Measurements from ENCODE around the gene MYO5A. TPM values are rescaled to one million over a fixed set of nuclear protein-coding genes. Genes with fewer than 3 reads are reported as not detected.

Gene MYO5A
- total RNA-seq, 1 experiment from 2014 or later: 14.5 TPM

DNA sequence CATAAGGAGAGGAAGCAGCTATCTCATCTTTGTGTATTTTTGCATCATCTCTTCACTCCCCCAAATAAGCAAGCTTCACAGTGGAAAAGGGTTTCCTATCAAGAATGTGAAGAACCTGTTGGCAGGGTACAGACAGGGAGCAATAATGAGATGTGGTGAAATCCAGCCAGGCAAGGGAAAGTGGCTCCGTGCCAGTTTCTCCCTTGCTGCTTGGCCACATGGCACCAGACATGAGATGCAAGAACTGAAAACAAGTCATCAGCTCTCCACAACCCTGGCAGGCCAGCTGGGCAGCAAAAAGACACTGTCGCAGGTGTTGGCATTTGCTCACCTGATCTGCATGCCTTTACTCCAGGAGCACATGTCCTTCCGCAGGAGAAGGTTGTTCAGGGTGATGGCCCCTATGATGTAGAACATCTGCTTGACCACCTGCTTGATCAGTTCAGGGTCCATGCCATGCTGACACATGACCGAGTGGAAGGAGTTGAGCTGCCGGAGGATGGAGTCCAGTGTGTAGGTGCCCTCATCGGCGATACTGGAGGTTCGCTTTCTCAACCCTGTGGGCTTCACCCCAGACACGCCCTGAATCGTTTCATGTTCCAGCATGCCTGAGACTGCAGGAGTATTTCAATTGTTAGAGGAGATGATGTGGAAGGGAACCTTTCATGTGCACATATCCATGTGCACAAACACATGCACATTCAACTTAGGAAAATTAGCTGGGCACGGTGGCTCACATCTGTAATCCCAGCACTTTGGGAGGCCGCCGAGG lies 209.8 kb downstream of the MYO5A start:
- Histone ChIP-seq H3K36me3 (no peaks in the 10 kb centered on the region), H3K27me3 (no peaks in the 10 kb centered on the region), H3K4me3 (no peak overlapping the region), H3K9me3 (no peaks in the 10 kb centered on the region)
- no peak for DNase-seq

DNA sequence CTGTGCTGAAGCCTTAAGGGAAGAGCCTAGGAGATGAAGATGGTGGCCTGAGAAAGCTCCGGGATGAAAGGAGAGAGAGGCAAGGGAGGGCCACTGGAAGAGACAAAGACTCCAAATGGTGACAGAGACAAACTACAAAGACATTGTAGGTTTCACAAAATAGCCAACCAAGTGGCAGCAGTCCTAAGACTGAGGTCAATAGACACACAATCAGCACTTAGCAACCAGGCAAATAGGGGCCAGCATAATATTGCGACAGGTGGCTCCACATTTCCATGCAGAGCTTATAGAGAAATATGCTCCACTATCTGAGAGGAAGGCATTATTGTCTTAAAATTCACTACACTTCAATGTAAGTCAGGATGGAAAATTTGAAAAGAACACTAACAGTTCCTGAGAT lies 211.0 kb downstream of the MYO5A start:
- no peaks in the 10 kb centered on the region for H3K36me3 ChIP-seq
- H3K27me3 ChIP-seq: no peaks in the 10 kb centered on the region
- H3K4me3 ChIP-seq: no peak overlapping the region
- no peaks in the 10 kb centered on the region for H3K9me3 ChIP-seq
- no peak for DNase-seq

DNA sequence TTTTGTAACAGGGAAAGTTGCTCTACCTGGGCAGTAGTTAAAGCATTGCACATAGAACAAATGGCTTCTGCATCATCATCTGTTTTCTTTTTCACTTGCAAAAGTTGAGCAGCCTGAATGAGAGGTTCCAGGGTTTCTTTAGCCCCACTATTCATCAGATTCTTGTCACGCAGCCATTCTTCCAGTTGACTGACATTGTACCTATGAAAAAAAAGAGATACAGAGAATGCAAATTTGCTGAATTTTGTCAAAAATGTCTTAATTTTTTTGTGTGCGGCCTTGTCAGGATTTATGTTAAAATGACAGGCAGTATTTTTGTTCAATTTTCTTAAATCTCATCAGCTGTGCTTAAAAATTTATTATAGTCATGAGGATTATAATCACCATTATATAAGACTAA lies 211.7 kb downstream of the MYO5A start:
- no peak for DNase-seq
- no peaks in the 10 kb centered on the region for H3K27me3 ChIP-seq

DNA sequence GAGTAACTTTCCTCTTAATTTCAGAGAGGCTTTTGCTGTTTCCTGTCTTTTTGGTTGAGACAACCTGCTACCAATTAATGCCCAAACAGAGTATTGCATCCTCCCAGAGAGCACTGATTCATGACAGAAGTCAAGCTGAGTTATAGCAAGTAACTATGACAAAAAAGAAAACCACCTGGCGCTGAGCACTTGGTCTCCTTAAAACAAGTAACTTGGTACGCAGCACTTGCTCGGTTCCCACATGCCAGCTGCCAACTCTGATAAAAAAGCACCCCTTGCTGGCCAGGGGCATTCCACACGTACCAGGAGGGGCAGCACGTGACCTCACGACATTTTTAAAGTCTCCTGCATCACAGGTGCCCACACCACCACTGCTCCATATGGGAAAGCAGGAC lies 219.5 kb downstream of the MYO5A start:
- no peaks in the 10 kb centered on the region for H3K27me3 ChIP-seq
- no peaks in the 10 kb centered on the region for H3K9me3 ChIP-seq
- H3K36me3 ChIP-seq: no peaks in the 10 kb centered on the region
- no peak overlapping the region for H3K4me3 ChIP-seq
- DNase-seq: no peak

More for the DNA sequence above, 211.7 kb downstream of the MYO5A start:
- no peaks in the 10 kb centered on the region for H3K9me3 ChIP-seq
- no peaks in the 10 kb centered on the region for H3K36me3 ChIP-seq
- no peak overlapping the region for H3K4me3 ChIP-seq

DNA sequence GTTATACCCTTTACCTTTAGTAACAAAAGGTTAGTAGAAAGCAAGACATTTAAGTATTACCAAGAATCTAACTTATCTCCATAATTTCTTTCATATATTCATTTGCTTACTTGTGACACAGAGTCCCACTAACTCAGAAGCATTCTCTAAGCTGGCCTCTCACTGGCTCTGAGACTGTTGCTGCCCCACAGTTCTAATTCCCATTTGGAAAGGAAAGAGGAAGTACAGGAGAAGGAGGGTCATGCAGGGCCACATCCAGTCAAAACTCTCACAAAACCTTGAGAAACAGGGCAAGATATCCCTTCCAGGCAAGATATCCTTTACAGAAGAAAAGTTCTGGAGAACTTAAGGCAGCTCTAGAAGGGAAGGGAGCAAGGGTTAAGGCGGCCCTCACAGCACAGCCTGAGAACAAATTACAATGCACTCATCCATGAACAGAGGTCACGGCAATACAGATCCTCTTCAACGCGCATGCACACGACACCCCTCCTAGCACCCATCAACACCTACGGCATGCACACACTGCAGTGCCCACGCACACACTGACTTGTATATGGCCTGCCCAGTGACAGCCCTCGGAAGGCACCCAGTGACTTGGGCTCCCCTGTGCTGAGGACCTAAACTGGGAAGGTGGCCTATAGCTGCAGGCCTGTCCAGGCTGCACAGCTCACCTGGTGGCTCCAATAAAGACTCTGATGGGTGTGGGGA lies 220.1 kb downstream of the MYO5A start:
- H3K36me3 ChIP-seq: no peaks in the 10 kb centered on the region
- H3K9me3 ChIP-seq: no peaks in the 10 kb centered on the region
- H3K27me3 ChIP-seq: no peaks in the 10 kb centered on the region
- H3K4me3 ChIP-seq: no peak overlapping the region
- no peak for DNase-seq

DNA sequence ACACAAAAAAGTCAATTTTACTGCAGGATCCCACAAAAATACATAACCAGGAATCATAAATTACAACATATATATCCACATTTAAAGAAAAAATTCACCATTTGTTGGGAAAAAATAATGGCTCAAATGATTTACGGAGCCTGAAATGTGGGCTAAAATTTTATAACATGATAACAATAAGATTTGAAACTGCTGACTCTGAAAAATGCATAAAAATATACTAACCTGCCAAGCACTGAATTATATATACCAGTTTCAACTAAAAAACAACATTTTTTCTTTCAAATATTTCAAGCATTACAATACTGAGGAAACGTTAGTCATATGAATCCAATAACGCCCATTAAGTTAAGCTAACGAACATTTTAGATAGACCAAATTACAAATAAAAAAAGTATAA lies 220.8 kb downstream of the MYO5A start:
- DNase-seq: no peak
- Histone ChIP-seq H3K36me3 (no peaks in the 10 kb centered on the region), H3K27me3 (no peaks in the 10 kb centered on the region), H3K4me3 (no peak overlapping the region), H3K9me3 (no peaks in the 10 kb centered on the region)

DNA sequence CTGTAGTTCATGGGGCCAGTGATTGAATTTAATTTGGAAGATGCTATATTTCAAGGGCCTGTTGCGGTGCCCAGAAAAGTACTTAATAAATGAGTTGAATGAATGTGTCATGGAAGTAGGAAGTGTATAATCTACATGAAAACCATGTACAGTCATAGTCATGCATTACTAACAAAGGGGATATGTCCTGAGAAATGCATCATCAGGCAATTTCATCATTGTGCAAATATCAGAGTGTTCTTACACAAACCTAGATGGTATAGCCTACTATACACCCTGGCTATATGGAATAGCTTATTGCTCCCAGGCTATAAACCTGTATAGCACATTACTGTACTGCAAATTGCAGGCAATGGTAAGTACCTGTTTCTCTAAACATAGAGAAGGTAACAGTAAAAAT lies 222.4 kb downstream of the MYO5A start:
- Histone ChIP-seq H3K9me3 (no peaks in the 10 kb centered on the region), H3K4me3 (no peak overlapping the region), H3K27me3 (no peaks in the 10 kb centered on the region), H3K36me3 (no peaks in the 10 kb centered on the region)
- DNase-seq: no peak

DNA sequence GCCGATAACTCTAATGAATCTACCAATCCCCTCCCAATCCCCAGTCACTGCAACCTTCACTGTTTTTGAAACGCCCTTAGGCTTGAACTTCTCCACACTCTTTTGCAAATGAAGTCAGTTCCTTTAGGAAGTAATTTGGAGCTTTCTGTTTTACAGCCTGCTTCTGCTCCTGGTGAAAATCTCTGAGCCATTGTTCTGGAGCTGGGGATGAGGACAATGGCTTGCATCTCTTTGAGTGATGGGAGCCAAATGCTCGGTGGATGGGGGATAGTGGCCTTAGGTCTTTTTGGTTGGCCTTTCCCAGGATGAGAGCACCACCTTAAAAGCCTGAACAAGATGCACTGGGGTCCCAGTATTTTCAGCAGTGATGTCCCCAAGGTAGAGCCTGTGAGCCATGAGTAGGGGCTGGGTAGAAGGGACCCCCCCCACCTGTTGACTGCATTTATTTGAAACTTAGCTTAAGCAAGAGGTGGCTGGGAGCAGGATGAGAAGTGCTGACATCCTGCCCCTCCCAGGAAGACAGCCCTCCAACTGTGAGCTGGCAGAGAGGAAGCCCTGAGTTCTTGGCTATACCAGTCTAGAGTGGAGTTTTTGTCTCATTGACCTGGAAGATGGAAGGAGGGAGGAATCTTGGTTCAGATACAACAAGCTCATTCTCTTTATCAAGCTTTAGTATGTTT lies 225.4 kb downstream of the MYO5A start:
- Histone ChIP-seq H3K27me3 (no peaks in the 10 kb centered on the region), H3K36me3 (no peaks in the 10 kb centered on the region), H3K9me3 (no peaks in the 10 kb centered on the region), H3K4me3 (no peak overlapping the region)
- DNase-seq: no peak

DNA sequence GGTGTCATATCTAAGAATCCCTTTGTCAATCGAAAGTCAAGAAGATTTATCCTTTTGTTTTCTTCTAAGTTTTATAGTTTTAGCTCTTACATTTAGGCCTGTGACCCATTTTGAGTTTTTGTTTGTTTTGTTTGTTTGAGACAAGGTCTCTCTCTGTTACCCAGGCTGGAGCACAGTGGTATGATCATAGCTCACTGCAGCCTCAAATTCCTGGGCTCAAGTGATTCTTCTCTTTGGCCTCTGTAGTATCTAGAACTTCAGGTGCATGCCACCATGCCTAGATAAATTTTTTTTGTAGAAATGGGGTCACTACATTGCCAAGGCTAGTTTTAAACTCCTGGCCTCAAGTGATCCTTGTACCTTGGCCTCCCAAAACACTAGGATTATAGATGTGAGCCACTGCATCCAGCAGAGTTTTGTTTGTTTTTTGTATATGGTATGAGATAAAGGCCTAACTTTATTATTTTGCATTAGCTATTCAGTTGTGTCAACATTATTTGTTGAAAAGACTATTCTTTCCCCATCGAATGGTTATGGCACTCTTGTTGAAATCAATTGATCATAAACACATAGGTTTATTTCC lies 227.3 kb downstream of the MYO5A start:
- Histone ChIP-seq H3K9me3 (no peaks in the 10 kb centered on the region), H3K4me3 (no peak overlapping the region), H3K27me3 (no peaks in the 10 kb centered on the region; the same call in 1 of the 2 replicates), H3K36me3 (no peaks in the 10 kb centered on the region)
- no peak for DNase-seq

DNA sequence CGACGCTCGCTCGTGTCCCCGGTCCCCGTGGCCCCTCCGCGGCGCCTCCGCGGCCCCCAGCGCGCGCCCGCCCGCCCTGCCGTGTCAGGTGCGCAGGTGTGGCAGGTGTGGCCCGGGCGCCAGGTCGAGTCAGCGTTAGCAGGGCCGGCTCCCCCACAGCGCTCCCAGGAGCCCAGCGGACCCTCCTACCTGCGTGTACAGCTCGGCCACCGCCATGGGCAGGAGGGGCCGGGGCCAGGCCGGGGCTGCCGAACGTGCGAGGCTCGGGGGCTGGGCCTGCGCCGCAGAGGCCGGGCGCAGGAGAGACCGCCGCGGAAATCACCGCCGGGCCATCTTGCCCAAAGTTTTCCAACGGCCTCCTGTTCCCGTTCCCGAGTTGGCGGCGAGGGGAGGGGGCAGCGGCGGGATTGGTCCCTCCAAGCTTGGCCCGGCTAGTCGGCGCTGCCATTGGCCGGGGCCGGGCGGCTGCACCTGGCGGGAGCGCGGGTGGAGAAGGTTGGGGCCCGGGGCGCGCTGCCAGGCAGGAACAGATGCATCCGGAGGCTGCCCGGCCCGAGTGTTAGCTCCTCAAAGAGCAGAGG lies 233.2 kb downstream of the MYO5A start, which contains the start of gene MYO5C:
Gene MYO5C (minus strand): TSS at position 384 of the 581 bp plus-strand sequence. CDS start 168 bp downstream, at position 216.
- no peaks in the 10 kb centered on the region for H3K9me3 ChIP-seq
- H3K27me3 ChIP-seq: peaks cover 23% of the 10 kb centered on the region
- H3K4me3 ChIP-seq: peak within 1 kb of the TSS; percentile 42
- no peaks in the 10 kb centered on the region for H3K36me3 ChIP-seq
- DNase-seq: peak; percentile 59

DNA sequence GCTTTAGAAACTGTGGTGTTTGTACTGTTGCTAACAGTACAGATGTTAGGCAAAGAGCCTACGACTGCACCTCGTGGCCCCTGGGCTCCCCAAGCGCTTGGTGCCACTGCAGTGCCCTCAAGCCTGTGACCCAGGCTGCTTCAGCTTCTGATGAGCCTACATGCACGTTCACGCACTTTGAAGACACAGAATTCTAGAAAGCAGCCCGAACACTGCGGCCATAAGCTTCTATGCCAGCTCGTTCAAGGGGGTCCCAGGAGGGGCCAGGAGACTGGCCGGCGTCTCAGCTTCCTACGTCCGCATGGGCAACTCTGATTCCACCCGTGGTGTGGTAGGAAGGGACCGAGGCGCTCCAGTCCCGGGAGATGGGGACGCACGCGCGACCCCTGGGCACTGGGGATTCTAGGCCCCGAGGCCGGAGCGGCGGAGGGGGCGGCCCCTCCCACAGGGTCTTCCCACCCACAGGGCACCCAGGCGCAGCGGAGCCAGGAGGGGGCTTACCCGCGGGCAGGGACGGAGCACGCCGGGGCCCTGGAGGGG lies 233.7 kb downstream of the MYO5A start:
- H3K9me3 ChIP-seq: no peaks in the 10 kb centered on the region
- H3K36me3 ChIP-seq: no peaks in the 10 kb centered on the region
- no peak for DNase-seq
- no peak overlapping the region for H3K4me3 ChIP-seq
- H3K27me3 ChIP-seq: peaks cover 23% of the 10 kb centered on the region

DNA sequence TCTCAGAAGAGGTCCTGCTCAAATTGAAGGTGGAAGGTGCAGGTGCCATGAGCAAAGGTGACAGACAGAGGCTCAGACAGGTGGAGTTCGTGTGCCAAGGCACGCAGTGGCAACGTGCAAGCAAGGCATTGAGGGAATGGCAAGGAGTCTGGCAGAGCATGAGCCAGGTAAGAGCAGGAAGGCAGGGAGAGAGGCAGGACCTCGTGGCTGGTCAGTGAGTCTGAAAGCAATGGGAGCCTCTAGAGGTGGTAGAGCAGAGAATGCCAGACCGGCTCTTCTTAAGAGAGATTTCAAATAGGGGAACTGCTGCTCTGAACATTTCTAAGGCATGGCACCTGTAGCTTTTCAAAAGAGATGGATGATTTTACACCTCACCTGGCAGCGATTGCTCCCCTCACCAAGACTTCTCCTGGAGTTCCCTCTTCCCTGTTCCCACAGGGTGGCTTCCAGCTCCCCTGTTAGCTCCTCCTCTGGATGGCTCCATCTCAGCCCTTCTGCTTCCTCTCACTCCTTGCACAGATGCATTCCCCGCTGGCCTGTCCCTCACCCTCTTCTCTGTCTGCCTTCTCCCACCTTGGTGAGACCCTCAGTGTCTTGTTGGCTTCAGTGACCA lies 235.8 kb downstream of the MYO5A start:
- no peaks in the 10 kb centered on the region for H3K36me3 ChIP-seq
- H3K9me3 ChIP-seq: no peaks in the 10 kb centered on the region
- DNase-seq: no peak
- no peak overlapping the region for H3K4me3 ChIP-seq
- peaks cover 23% of the 10 kb centered on the region for H3K27me3 ChIP-seq

DNA sequence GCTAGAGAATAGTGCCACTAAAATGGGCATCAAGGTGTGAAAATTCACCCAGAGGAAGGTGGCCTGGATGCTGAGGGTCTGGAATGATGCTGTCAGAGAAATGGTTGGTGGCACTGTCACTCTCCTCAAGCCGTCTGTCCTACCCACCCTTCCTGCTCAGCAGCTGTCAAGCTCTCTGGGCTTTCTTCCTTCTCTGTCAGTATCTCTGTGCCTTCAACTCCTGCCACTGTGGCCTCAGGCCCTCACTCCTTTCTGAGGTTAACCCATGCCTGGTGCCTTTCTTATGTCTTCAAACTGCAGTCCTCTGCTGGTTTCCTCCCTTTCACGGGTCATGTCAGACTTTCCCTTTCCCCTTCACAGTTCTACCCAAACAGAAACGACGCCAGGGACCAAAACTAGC lies 237.5 kb downstream of the MYO5A start:
- H3K36me3 ChIP-seq: no peaks in the 10 kb centered on the region
- no peak overlapping the region for H3K4me3 ChIP-seq
- H3K27me3 ChIP-seq: peaks cover 21% of the 10 kb centered on the region
- no peak for DNase-seq
- H3K9me3 ChIP-seq: no peaks in the 10 kb centered on the region

DNA sequence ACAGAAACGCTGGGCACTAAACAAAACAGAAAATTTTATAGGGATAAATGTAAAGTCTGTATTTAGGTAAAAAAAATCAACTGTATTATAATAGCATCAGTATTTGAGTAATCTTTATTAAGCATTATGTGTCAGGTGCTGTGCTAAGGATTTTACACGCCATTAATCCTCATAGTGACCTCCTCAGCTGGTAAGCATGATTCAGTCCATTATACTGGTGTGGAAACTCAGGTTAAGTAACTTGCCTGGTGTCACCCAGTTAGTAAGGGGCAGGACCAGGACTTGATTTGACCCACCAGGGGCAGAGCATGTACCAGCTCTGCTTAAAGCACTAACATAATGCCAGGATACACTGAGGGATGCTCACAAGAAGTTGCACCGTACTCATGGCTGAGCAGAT lies 237.9 kb downstream of the MYO5A start:
- H3K36me3 ChIP-seq: no peaks in the 10 kb centered on the region
- peaks cover 17% of the 10 kb centered on the region for H3K27me3 ChIP-seq
- DNase-seq: no peak
- no peaks in the 10 kb centered on the region for H3K9me3 ChIP-seq
- H3K4me3 ChIP-seq: no peak overlapping the region

DNA sequence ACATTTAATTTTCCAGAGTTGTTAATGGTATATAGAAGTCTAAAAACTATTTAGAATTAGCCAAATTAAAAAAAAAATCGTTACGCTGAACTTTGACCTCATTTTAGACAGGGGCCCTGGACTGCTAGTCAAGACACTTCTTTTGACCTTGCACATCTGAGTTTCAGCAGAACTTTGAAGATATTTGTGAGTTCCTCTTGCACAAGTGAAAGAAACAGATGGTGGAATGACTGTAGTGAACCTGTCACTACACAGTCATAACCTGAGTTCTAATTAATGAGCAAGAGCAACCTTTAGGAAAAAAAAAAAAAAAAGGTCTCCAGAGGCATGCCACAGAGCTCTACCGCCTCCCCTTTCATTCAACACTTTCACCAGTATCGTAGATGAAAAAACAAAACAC lies 238.4 kb downstream of the MYO5A start:
- no peak for DNase-seq
- Histone ChIP-seq H3K36me3 (no peaks in the 10 kb centered on the region), H3K9me3 (no peaks in the 10 kb centered on the region), H3K27me3 (peaks cover 13% of the 10 kb centered on the region), H3K4me3 (no peak overlapping the region)

DNA sequence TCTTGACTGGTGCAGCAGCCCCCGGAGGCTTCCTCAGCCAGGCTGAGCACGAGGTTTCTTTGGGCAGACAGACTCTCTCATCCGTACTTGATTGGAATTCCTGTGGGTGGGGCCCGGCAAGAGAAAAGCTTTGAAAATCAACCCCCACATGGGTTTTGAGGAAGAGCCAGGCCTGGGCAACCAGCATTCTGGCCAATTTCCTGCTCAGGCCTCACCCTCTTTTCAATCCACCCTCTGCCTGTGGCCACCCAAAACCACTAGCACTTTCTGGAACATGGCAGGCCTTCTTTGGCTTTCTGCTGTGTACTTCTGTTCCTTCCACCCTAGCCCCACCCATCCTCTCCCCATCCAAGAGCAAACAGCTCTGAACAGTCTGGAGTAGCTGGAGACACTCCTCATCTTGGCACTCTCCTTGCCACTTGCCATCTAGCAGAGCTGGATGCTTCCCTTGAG lies 239.0 kb downstream of the MYO5A start:
- Histone ChIP-seq H3K36me3 (no peaks in the 10 kb centered on the region), H3K9me3 (no peaks in the 10 kb centered on the region), H3K4me3 (no peak overlapping the region), H3K27me3 (peaks cover 7% of the 10 kb centered on the region)
- DNase-seq: peak; percentile 8
